ENCODE results near the gene CHRNB2.

DNA sequence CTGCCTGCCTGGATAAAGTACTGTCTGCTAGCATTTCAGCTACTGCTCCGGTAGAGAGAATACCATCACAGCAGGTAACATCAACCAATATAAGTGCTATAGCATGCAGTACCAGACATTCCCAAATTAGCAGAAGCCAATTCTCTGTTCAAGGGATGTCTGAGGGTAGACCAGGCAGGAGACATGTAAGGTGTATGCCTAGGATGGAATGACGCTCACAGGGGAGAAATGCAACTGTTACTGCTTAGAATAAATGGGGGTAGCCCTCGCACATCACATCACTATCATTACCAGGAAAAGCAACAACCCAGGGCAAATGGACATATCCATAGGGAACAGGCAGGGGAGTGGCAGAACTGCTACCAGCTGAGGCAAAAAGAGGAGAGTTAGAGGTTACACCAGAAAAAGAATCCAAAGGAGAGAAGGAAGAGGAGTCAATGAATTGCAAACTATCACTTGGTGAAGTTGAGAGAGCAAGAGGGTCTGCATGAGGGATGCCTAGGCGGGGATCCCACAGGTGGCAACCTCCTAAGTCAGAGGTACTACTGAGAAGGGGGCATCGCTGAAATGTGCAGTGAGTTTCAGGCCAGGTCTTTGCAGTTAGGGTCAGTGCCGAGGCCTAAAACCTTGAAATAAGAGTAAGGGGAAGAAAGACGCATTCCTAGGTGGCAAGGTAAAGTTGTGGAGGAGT is 10.2 kb upstream of the CHRNB2 start:
- TF ChIP-seq CTCF (IDR thresholded peaks at IDR 0.05) (no peak), POLR2A (IDR thresholded peaks at IDR 0.05) (no peak)
